ENCODE measurements around the gene ANXA11. TPM values are rescaled to one million over a fixed set of nuclear protein-coding genes. Genes with fewer than 3 reads are reported as not detected.
"Not testable (repeated sequence)": the region's sequence is repeated elsewhere in the genome, so short reads cannot be mapped to it uniquely, and the experiment has no call there.

Gene ANXA11
- total RNA-seq, 4 donors from 2014 or later: 77.5 to 106 (median 90.8) TPM

DNA sequence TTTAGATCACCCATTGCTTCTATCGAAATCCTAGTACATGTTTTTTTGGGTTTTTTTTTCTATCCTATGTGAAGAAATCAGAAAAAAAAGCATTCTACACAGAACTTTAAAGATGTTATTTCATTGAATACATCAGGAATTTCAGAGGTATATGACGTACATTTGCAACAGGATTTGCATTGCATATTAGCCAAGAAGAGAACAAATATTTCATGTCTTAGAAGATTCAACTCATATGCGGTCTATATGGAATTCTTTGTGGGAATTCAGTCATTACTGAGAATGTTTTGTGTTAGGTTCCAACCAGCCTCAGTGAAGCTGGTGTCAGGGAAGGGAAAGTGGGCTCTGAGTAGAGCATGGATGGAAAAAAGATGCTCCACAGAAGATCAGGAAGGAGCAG, 39.0 kb upstream of the ANXA11 start:
- H3K27ac ChIP-seq; H3K9me3 ChIP-seq; H3K4me1 ChIP-seq; H3K4me3 ChIP-seq (replicated peaks in 1 of 3); H3K27me3 ChIP-seq; H3K36me3 ChIP-seq; DNase-seq; intact Hi-C loops (cut with DNase I): not testable (repeated sequence)
- 85 to 91% methylated on average over 3 of the region's 3 CpGs for WGBS, 2 donors

DNA sequence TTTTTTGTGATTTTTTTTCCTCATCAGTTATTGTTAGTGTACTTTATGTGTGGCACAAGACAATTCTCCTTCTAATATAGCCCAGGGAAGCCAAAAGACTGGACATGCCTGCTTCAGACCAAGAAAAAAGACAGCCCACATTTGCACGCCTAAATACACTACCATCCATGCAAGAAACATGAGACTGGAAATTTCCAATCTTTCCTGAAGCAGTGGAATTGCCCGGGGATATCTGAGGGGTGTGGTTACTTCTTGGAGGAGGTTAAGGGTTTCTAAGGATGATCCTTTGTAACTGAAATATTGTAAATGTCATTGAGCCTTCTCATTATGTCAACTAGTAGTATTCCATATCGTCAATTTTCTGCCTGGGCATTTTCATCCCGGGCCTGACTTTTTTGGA, 37.0 kb upstream of the ANXA11 start:
- H3K4me3 ChIP-seq (replicated peaks in 1 of 3); DNase-seq; H3K27me3 ChIP-seq; H3K36me3 ChIP-seq; H3K27ac ChIP-seq; H3K9me3 ChIP-seq; intact Hi-C loops (cut with DNase I); H3K4me1 ChIP-seq: not testable (repeated sequence)
- WGBS, 2 donors: 67 to 80% methylated on average over 1 to 3 of the region's 4 CpGs

DNA sequence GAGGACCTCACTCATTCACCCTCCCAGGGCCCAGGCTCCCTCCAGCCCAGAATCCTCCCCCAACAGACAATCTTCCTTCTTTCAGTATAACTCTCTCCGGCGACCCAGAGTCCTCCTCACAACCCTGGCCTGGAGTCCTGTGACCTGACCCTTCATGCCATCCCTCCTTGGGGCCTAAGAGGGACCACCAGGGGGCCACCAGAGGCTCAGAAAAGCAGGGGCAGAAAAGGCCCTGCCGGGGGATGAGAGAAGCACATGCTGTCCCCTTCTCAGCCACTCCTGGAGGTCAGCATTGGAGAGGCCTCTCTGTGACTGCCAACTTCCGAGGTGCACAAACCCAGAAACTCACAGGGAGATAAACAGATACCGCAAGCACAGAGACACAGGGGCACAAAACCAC, 31.1 kb upstream of the ANXA11 start:
- DNase-seq; H3K36me3 ChIP-seq; H3K27ac ChIP-seq; intact Hi-C loops (cut with DNase I); H3K9me3 ChIP-seq; H3K4me1 ChIP-seq; H3K4me3 ChIP-seq (replicated peaks in 1 of 3); H3K27me3 ChIP-seq: not testable (repeated sequence)
- 94% methylated on average over 4 of the region's 5 CpGs; no CpG with 5 or more reads in 1 of the 2 donors for WGBS, 2 donors

DNA sequence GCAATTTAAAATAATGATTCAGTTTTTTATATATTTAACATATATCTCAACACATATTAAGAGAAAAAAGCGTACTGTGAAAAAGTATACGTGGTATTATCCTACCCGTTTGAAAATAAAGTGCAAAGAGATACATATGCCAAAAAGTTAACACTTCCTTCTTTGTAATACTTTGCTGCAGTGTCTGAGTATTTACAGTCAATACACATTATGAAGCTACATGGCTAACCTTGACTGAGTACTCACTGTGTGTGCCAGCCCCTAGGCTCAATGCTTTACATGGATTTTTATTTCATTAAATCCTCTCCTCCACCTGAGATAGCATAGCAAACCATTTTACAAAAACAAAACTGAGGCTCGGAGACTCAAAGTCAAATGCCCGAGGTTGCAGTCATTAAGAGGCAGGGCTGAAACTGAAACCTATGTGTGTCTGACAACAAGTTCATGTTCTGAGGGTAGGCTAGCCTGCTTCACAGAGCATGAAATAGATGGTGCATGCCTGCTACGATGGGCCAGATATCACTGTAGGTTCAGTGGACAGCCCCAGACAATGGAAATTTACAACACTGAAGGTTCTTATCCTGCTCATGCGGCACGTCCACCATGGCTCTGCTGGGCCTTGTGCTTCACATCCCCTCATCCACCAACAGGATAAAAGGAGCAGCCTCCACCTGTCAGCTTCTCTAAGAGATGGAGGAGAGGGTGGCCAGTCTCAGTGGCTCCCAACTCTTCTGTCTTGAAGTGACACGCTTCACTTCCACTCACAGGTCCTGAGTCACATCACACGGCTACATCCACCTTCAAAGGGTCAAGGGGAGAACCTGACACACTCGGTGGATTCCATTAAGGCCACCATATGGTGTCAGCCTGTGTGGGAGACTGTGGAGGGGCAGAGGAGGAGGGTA, 29.2 kb upstream of the ANXA11 start:
- 71 to 81% methylated on average over 11 of the region's 11 CpGs for WGBS, 2 donors
- H3K27me3 ChIP-seq; H3K4me3 ChIP-seq (replicated peaks in 1 of 3); H3K9me3 ChIP-seq; H3K36me3 ChIP-seq; DNase-seq; intact Hi-C loops (cut with DNase I); H3K4me1 ChIP-seq; H3K27ac ChIP-seq: not testable (repeated sequence)

DNA sequence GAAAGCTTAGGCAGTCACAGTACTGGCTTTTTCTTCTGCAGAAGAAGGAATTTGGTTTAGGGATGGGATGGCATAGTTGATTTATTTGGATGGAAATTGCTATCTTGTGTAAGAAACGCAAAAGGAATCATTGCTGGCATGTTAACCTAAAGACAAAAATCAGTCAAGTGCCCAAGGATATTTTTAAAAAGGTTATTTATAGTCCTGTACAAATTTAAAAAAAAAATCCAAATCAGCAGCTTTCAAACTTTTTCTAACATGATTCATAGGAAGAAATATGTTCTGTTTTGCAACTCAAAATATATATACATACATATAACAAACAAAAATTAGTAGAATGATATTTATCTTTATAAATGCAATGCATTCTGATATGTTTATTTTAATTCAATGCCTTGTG, 28.5 kb upstream of the ANXA11 start:
- H3K4me1 ChIP-seq; H3K36me3 ChIP-seq; intact Hi-C loops (cut with DNase I); DNase-seq; H3K9me3 ChIP-seq; H3K27ac ChIP-seq; H3K27me3 ChIP-seq; H3K4me3 ChIP-seq (replicated peaks in 1 of 3): not testable (repeated sequence)
- 71 to 85% methylated on average over 1 of the region's 1 CpG for WGBS, 2 donors

DNA sequence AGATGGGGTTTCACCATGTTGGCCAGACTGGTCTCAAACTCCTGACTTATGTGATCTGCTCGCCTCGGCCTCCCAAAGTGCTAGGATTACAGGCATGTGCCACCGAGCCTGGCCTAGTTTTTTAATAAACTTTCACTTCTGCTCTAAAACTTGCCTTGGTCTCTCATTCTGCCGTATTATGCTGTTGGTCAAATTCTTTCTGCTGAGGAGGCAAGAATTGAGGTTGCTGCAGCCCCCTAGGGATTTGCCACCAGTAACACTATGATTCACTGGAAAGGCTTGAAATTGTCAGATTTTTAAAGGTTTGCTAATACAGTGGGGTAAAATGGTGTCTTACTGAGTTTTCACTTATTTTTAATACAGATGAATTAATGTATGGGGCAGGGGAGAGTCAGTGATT, 21.4 kb upstream of the ANXA11 start:
- DNase-seq; H3K36me3 ChIP-seq; H3K9me3 ChIP-seq; H3K4me3 ChIP-seq (replicated peaks in 1 of 3); H3K27me3 ChIP-seq; H3K27ac ChIP-seq; intact Hi-C loops (cut with DNase I); H3K4me1 ChIP-seq: not testable (repeated sequence)
- 77 to 87% methylated on average over 4 of the region's 4 CpGs for WGBS, 2 donors

DNA sequence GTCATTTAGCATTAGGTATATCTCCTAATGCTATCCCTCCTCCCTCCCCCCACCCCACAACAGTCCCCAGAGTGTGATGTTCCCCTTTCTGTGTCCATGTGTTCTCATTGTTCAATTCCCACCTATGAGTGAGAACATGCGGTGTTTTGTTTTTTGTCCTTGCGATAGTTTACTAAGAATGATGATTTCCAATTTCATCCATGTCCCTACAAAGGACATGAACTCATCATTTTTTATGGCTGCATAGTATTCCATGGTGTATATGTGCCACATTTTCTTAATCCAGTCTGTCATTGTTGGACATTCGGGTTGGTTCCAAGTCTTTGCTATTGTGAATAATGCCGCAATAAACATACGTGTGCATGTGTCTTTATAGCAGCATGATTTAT, 17.7 kb upstream of the ANXA11 start:
- not testable (repeated sequence) for H3K4me3 ChIP-seq (replicated peaks in 1 of 3); H3K36me3 ChIP-seq; H3K4me1 ChIP-seq; H3K27me3 ChIP-seq; H3K9me3 ChIP-seq; DNase-seq; H3K27ac ChIP-seq
- WGBS, 2 donors: 56 to 70% methylated on average over 2 of the region's 5 CpGs
- intact Hi-C loops (cut with DNase I): loop anchor here (5.0 kb wide), 1 partner anchor 81 kb away; no protein-coding TSS in a partner anchor

DNA sequence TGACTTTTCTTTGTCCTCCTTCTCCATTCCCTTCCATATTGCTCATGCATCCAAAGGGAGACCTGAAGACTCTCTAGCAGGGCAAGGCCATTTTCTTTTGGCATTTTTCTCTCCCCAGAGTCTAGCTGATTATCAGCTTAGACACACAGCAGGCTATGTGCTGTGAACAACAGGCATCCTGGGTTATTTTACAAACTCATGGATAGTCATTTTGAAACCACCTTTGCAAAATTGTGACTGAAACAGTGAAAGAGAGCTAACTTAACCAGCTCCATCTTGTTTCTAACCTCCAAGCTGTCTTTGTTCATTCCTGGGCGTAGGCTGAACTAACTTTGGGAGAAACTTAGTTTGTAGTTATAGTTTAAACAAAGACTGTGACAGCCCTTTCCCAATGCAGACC, 13.5 kb upstream of the ANXA11 start:
- 100% methylated on average over 1 of the region's 1 CpG; no CpG with 5 or more reads in 1 of the 2 donors for WGBS, 2 donors
- H3K36me3 ChIP-seq; DNase-seq; H3K27me3 ChIP-seq; H3K4me1 ChIP-seq; intact Hi-C loops (cut with DNase I); H3K27ac ChIP-seq; H3K9me3 ChIP-seq; H3K4me3 ChIP-seq (replicated peaks in 1 of 3): not testable (repeated sequence)

DNA sequence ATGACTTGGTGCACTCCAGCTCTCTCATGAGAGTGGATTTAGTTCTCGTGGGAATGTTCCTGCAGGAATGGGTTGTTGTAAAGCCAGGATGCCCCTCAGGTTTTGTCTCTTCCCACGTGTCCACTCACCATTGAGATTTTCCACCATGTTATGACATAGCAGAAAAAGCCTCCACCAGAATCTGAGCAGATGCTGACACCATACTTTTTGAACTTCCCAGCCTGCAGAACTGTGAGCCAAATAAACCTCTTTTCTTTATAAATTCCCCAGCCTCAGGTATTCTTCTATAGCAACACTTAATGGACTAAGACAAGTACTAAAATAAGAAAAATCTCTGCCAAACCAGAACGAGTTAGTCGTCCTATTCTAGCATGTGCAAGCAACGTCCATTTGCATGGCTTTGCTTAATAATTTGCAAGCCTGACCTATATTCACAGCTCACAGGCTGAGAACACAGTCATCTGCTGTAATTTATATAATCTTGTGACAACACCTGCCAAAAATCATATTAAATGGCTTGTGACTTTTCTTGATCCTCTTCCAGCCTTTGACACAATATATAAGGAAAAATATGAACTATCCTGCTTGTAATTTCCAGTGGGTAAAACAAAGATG, 9.1 kb upstream of the ANXA11 start:
- H3K4me3 ChIP-seq (replicated peaks in 1 of 3): not testable (repeated sequence)
- 80 to 82% methylated on average over 5 of the region's 5 CpGs for WGBS, 2 donors

DNA sequence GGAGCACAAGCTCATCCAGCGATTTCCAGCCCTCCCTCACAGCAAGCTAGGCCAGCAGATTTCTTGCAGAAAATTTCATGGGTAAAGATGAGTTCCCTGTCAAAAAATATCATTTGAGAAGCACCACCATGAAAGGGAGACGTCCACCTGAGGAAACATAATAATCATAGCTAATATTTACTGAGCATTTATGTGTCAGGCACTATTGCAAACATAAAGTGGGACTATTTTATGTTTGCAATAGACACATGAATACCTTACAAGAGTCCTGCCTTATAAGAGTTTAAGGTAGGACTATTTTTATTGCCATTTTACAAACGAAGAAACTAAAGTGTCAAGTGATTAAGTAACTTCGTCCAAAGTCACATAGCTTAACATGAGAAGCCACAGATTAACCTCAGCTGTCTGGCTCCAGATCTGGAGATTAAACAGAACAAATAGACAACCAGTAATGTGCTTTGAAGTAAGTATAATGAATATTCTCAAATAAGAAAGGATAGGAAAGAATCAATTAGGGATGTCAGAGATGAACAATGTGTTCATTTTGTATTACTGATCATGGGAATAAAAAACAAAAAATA, 7.3 kb upstream of the ANXA11 start:
- H3K4me3 ChIP-seq (replicated peaks in 1 of 3); intact Hi-C loops (cut with DNase I); H3K27ac ChIP-seq; DNase-seq; H3K27me3 ChIP-seq; H3K9me3 ChIP-seq; H3K4me1 ChIP-seq; H3K36me3 ChIP-seq: not testable (repeated sequence)
- WGBS, 2 donors: 73 to 88% methylated on average over 3 to 4 of the region's 4 CpGs

More for the DNA sequence above, 9.1 kb upstream of the ANXA11 start:
- H3K9me3 ChIP-seq; H3K4me1 ChIP-seq; DNase-seq; intact Hi-C loops (cut with DNase I); H3K27ac ChIP-seq; H3K36me3 ChIP-seq; H3K27me3 ChIP-seq: not testable (repeated sequence)

Data from thyroid gland (tissue), 4 donors.